Type B pancreatic cell (in vitro differentiated cells): Measurements from ENCODE around the gene ERICH4. TPM values are rescaled to one million over a fixed set of nuclear protein-coding genes. Genes with fewer than 3 reads are reported as not detected.

ENCODE experiments used
- total RNA-seq: library from RNA; stranded (reverse); gene quantifications from 2 replicates; pipeline ENCODE4 v1.2.1, GENCODE V29; 2021; ENCODE audit warnings: low replicate concordance

Gene ERICH4
- total RNA-seq, 1 donor from 2014 or later = 0.56 TPM

Other genes with a start within 250 kb of the ERICH4 start
- gene CYP2S1, start 249.9 kb upstream of the ERICH4 start, total RNA-seq = 33.1 and 121 TPM in 2 replicates
- gene AXL, start 223.9 kb upstream of the ERICH4 start, total RNA-seq = 8.8 and 20.9 TPM in 2 replicates
- gene HNRNPUL1, start 178.8 kb upstream of the ERICH4 start, total RNA-seq = 189 and 244 TPM in 2 replicates
- 26.7 and 42.6 TPM in 2 replicates for gene CCDC97, start 133.0 kb upstream of the ERICH4 start, total RNA-seq
- 2.3 and 3.4 TPM in 2 replicates for gene TGFB1, start 89.2 kb upstream of the ERICH4 start, total RNA-seq
- 4.8 and 8.8 TPM in 2 replicates for gene B9D2, start 79.0 kb upstream of the ERICH4 start, total RNA-seq
- gene TMEM91, start 66.6 kb upstream of the ERICH4 start, total RNA-seq = 2.0 and 8.1 TPM in 2 replicates
- gene EXOSC5, start 45.8 kb upstream of the ERICH4 start, total RNA-seq = 11.4 and 20.2 TPM in 2 replicates
- gene BCKDHA, start 45.3 kb upstream of the ERICH4 start, total RNA-seq = 7.5 and 11.7 TPM in 2 replicates
- 9.3 and 13.0 TPM in 2 replicates for gene B3GNT8, start 15.8 kb upstream of the ERICH4 start, total RNA-seq
- gene DMAC2, start 3.2 kb upstream of the ERICH4 start, total RNA-seq = 43.8 and 57.4 TPM in 2 replicates
- not detected in 2 replicates for gene CEACAM21, start 133.0 kb downstream of the ERICH4 start, total RNA-seq
- gene CEACAM4, start 183.9 kb downstream of the ERICH4 start, total RNA-seq = not detected in 2 replicates
- 4.4 and 8.0 TPM in 2 replicates for gene CEACAM7, start 245.1 kb downstream of the ERICH4 start, total RNA-seq